K562 (cell line): ENCODE data around the gene PLD1.

Experiments used
- HIVEP1 ChIP-seq: fragments of 250-450 bp; sonication (Bioruptor Pico); IDR thresholded peaks from 2 replicates; pipeline ENCODE4 v1.4.0; 2020; ENCODE audit warnings: mild to moderate bottlenecking
- HNRNPLL ChIP-seq: fragments of 200-400 bp; formaldehyde crosslinking; IDR thresholded peaks from 2 replicates; pipeline ENCODE4 v1.6.1; 2017; ENCODE audit warnings: low read length, low read depth, mild to moderate bottlenecking; ENCODE audit not compliant: poor library complexity, severe bottlenecking
- ZNF121 ChIP-seq: sonication (generic); formaldehyde crosslinking; conservative IDR thresholded peaks from 2 replicates; pipeline ENCODE4 v1.8.0; 2022; ENCODE audit warnings: missing genetic modification reagents

DNA sequence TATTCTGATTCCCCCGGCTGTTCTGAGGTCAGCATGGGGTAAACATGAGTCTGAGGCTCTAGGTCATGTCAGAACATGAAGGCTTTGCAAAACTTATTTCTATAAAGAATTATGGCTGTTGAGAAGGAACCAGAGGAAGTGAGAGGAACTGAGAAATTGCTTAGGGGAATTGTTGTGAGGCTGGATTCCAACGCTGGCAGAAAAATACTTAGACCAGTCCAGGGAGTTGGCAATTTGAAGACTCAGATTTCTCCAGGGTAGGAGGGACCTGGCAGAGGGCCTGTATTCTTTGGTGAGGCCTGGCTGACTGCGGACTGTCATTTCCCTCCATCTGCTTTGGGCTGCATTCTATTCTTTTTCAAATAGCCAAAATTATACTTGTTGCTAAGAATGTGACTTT lies 155.5 kb downstream of the PLD1 start:
- TF ChIP-seq HIVEP1 (CRISPR knock-in tag) = no peak
- TF ChIP-seq ZNF121 = no peak
- TF ChIP-seq HNRNPLL = no peak
